Frontal cortex (tissue), 4 donors: ENCODE measurements around the gene USP4. TPM values are rescaled to one million over a fixed set of nuclear protein-coding genes. Genes with fewer than 3 reads are reported as not detected.
"Not testable (repeated sequence)": the region's sequence is repeated elsewhere in the genome, so short reads cannot be mapped to it uniquely, and the experiment has no call there.

Experiments
- DNase-seq, 2 donors: peaks; one replicate each; pipeline ENCODE4 v3.0.0; 2012; ENCODE audit warnings: low spot score in 2 of 2
- FAIRE-seq: peaks from 2 replicates; lab custom pipeline; 2012; peaks lifted over from hg19 to GRCh38; lab: Jason Lieb, UNC
- total RNA-seq: library from RNA; depleted of rRNA; stranded (reverse); fragments of >200 nt; gene quantifications from one replicate; pipeline ENCODE4 v1.2.3, GENCODE V29; 2014
- donor health status: control.
- donor health status: control.
- donor health status: control.

The USP4 gene, protein sequence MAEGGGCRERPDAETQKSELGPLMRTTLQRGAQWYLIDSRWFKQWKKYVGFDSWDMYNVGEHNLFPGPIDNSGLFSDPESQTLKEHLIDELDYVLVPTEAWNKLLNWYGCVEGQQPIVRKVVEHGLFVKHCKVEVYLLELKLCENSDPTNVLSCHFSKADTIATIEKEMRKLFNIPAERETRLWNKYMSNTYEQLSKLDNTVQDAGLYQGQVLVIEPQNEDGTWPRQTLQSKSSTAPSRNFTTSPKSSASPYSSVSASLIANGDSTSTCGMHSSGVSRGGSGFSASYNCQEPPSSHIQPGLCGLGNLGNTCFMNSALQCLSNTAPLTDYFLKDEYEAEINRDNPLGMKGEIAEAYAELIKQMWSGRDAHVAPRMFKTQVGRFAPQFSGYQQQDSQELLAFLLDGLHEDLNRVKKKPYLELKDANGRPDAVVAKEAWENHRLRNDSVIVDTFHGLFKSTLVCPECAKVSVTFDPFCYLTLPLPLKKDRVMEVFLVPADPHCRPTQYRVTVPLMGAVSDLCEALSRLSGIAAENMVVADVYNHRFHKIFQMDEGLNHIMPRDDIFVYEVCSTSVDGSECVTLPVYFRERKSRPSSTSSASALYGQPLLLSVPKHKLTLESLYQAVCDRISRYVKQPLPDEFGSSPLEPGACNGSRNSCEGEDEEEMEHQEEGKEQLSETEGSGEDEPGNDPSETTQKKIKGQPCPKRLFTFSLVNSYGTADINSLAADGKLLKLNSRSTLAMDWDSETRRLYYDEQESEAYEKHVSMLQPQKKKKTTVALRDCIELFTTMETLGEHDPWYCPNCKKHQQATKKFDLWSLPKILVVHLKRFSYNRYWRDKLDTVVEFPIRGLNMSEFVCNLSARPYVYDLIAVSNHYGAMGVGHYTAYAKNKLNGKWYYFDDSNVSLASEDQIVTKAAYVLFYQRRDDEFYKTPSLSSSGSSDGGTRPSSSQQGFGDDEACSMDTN
- total RNA-seq = 22.0 TPM

GRCh38 chr3:49339941-49340800, at the start of gene USP4:
TSS of gene USP4 (minus strand) at chr3:49340053. CDS start at chr3:49340024, 29 bp downstream.
- DNase-seq (peak; percentile 72 to 80), FAIRE-seq (no peak)

- no peak for DNase-seq
- no peak for FAIRE-seq
These were observed 49.4 kb upstream of the USP4 start for GRCh38 chr3:49389297-49389696.

GRCh38 chr3:49388289-49388820, 48.5 kb upstream of the USP4 start:
- DNase-seq = no peak

GRCh38 chr3:49387721-49388120, 47.9 kb upstream of the USP4 start:
- FAIRE-seq (no peak), DNase-seq (no peak)

More at GRCh38 chr3:49388289-49388820, 48.5 kb upstream of the USP4 start:
- FAIRE-seq = no peak

GRCh38 chr3:49386056-49386756, 46.4 kb upstream of the USP4 start:
- no peak for FAIRE-seq

GRCh38 chr3:49385617-49386016, 45.8 kb upstream of the USP4 start:
- FAIRE-seq (no peak), DNase-seq (no peak)

More at GRCh38 chr3:49386056-49386756, 46.4 kb upstream of the USP4 start:
- no peak for DNase-seq

DNA sequence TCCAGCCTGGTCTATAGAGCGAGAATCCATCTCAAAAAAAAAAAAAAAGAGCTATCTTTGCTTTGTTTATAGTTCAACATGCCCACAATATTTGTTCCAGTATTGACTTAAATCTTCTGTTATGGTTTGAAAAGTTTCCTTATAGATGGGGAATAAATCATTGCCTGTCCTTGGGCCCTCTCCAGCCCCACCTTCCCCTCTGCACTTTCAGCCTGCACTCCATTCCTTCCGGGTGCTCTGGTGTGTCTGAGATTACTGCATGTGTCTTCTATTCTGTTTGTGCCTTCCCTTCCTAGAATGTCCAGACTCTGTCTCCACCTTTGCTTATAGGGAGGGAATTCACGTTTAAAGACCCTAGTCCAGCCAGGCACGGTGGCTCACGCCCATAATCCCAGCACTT, 43.5 kb upstream of the USP4 start:
- FAIRE-seq = no peak
- no peak for DNase-seq

- DNase-seq (no peak), FAIRE-seq (no peak)
These were observed 38.5 kb upstream of the USP4 start for GRCh38 chr3:49378249-49378895.

DNA sequence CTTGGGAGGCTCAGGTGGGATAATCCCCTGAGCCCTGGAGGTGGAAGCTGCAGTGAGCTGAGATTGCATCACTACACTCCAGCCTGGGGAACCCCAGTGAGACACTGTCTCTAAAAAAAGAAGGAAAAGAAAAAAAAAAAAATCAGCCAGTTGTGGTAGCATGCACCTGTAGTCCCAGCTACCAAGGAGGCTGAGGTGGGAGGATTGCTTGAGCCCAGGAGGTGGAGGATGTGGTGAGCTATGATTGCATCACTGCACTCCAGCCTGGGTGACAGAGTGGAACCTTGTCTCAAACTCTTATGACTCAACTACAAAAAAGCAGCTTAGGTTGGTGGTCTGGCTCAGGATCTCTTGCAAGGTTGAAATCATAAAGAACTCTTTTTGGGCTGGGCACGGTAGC, 37.6 kb upstream of the USP4 start:
- no peak for DNase-seq
- no peak for FAIRE-seq

GRCh38 chr3:49371946-49372345, 32.1 kb upstream of the USP4 start:
- FAIRE-seq (no peak), DNase-seq (no peak)

DNA sequence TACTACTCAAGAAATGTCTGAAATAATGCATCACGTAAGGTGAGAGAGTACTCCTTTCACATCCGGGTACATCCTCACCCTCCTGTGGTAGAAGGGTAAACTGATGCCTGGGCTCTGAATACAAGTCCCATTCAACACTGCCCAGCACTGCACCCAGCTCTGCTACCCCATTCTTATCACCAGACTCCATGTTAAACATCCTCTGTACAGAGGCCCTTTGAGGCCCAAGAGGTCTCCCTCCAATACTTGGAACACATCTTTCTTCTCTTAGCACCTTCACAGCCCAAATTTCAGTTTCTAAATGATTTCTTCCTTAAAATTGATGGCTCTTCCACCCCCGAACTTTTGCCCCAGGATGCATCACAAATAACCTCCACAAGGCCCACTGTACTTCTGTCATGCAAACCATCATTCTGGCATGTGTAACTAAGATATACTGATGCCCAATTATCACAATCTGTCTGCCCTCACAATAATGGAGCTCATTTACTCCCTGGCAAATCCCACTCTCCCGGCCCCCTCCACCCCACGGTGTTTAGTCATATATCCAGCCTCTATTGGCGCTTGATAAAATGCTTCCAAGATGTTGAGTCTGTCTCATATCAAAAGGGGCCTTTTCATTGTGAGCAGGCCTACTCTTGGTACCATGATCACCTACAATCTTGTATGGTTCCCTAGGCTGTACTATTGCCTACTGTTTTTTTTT, 30.9 kb upstream of the USP4 start:
- DNase-seq (no peak), FAIRE-seq (no peak)

DNA sequence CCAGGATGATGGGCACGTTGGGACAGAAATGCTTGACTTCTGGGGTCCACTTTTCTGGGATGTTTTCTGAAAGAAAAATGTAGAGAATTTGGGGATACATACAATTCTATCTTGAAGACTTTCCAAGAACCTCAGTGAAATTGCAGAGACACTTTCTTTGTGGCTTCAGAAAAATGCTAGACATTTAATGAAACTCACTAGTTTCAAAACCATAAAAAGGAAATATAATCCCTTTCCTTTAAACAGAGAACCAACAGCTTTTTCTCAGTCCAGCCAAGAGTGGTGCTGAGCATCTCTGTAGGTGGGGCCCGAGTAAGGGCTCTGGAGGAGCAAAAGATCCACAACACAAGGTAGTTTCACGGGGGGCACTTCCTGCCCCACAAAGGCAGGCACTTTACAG, 22.7 kb upstream of the USP4 start:
- FAIRE-seq = no peak
- DNase-seq = no peak

DNA sequence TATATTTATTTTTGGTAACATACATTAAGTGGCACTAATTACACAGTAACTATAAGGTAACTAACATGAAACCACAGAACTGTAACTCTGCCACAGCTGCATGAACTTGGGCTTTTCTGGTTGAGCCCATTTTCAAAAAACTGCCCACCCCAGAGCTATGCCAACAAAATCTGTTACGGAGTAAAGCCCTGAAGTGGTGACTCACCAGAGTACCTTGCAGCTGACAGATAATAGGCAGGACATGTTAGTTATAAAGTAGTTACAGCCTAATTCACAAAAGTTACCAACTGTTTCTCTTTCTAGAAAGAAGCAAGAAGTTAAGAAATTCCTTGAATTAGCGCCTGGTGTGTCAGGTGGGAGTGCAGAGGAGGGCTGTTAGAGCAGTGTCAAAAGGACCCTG, 19.8 kb upstream of the USP4 start:
- no peak for DNase-seq
- FAIRE-seq = no peak

- FAIRE-seq = no peak
- no peak for DNase-seq
These were observed 19.0 kb upstream of the USP4 start for GRCh38 chr3:49358884-49359225.

GRCh38 chr3:49358217-49358883, 18.5 kb upstream of the USP4 start, which contains the start of gene GPX1:
TSS of gene GPX1 (minus strand) at chr3:49358353. CDS start at chr3:49358278, 75 bp downstream.
- DNase-seq = peak; percentile 87 to 90
- no peak for FAIRE-seq

GRCh38 chr3:49357443-49358216, 17.8 kb upstream of the USP4 start:
- FAIRE-seq = not testable (repeated sequence)
- DNase-seq = peak in 1 of 2 donors; percentile 52

DNA sequence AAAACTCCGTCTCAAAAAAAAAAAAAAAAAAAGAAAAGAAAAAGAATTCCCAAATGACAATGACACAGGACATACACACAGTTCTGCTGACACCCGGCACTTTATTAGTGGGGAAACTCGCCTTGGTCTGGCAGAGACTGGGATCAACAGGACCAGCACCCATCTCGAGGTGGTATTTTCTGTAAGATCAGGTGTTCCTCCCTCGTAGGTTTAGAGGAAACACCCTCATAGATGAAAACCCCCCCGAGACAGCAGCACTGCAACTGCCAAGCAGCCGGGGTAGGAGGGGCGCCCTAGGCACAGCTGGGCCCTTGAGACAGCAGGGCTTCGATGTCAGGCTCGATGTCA, 17.2 kb upstream of the USP4 start:
- not testable (repeated sequence) for FAIRE-seq

More for the DNA sequence above, 17.2 kb upstream of the USP4 start:
- not testable (repeated sequence) for DNase-seq
